T-helper 1 cell treated with Interleukin-12 subunit alpha and Interleukin-12 subunit beta and Interleukin-4 antibody, amounts not matched to agents 30 μg/mL and 1 μg/mL, for 36 hours (primary cell): Measurements from ENCODE around the gene ACVR1.
"Not testable (repeated sequence)": the region's sequence is repeated elsewhere in the genome, so short reads cannot be mapped to it uniquely, and the experiment has no call there.

Experiments used
- H3K27ac Mint-ChIP-seq: one replicate; pipeline ENCODE4 v1.8.0; 2021; ENCODE audit warnings: mild to moderate bottlenecking, mixed read lengths
- H3K27me3 Mint-ChIP-seq: one replicate; pipeline ENCODE4 v1.8.0; 2021; ENCODE audit warnings: low read depth, mixed read lengths
- H3K36me3 Mint-ChIP-seq: one replicate; pipeline ENCODE4 v1.8.0; 2021; ENCODE audit warnings: low read depth, mixed read lengths
- H3K4me1 Mint-ChIP-seq: one replicate; pipeline ENCODE4 v1.8.0; 2021; ENCODE audit warnings: low read depth, mixed read lengths
- H3K4me3 Mint-ChIP-seq: one replicate; pipeline ENCODE4 v1.8.0; 2021; ENCODE audit warnings: mild to moderate bottlenecking, moderate library complexity, mixed read lengths
- H3K9me3 Mint-ChIP-seq: one replicate; pipeline ENCODE4 v1.8.0; 2021; ENCODE audit warnings: mixed read lengths

The ACVR1 gene

GRCh38 chr2:157780211-157780610 is 95.9 kb downstream of the ACVR1 start:
- Mint-ChIP-seq H3K36me3 (peaks cover 30% of the 10 kb centered on the region), H3K27me3 (no peaks in the 10 kb centered on the region)

GRCh38 chr2:157779794-157780193 is 96.3 kb downstream of the ACVR1 start:
- H3K4me3 Mint-ChIP-seq: no peak overlapping the region
- no peaks in the 10 kb centered on the region for H3K27me3 Mint-ChIP-seq
- H3K27ac Mint-ChIP-seq: no peak overlapping the region
- no peaks in the 10 kb centered on the region for H3K9me3 Mint-ChIP-seq
- peaks cover 32% of the 10 kb centered on the region for H3K4me1 Mint-ChIP-seq
- peaks cover 32% of the 10 kb centered on the region for H3K36me3 Mint-ChIP-seq

More at GRCh38 chr2:157780211-157780610, 95.9 kb downstream of the ACVR1 start:
- H3K9me3 Mint-ChIP-seq: no peaks in the 10 kb centered on the region
- no peak overlapping the region for H3K27ac Mint-ChIP-seq
- peaks cover 33% of the 10 kb centered on the region for H3K4me1 Mint-ChIP-seq
- H3K4me3 Mint-ChIP-seq: no peak overlapping the region

GRCh38 chr2:157777427-157777826 is 98.7 kb downstream of the ACVR1 start:
- Mint-ChIP-seq H3K4me3 (no peak overlapping the region), H3K27ac (no peak overlapping the region), H3K36me3 (peaks cover 36% of the 10 kb centered on the region), H3K4me1 (peaks cover 16% of the 10 kb centered on the region), H3K9me3 (no peaks in the 10 kb centered on the region), H3K27me3 (no peaks in the 10 kb centered on the region)

- no peaks in the 10 kb centered on the region for H3K4me1 Mint-ChIP-seq
- H3K27ac Mint-ChIP-seq: no peak overlapping the region
- peaks cover 44% of the 10 kb centered on the region for H3K36me3 Mint-ChIP-seq
- H3K9me3 Mint-ChIP-seq: no peaks in the 10 kb centered on the region
- H3K4me3 Mint-ChIP-seq: no peak overlapping the region
- H3K27me3 Mint-ChIP-seq: no peaks in the 10 kb centered on the region
Measured at GRCh38 chr2:157771234-157771633, 104.9 kb downstream of the ACVR1 start.

- peaks cover 50% of the 10 kb centered on the region for H3K36me3 Mint-ChIP-seq
- no peaks in the 10 kb centered on the region for H3K27me3 Mint-ChIP-seq
- no peak overlapping the region for H3K27ac Mint-ChIP-seq
Measured at GRCh38 chr2:157769856-157770255, 106.3 kb downstream of the ACVR1 start.

GRCh38 chr2:157764386-157764785 is 111.7 kb downstream of the ACVR1 start:
- Mint-ChIP-seq H3K36me3 (peaks cover 56% of the 10 kb centered on the region), H3K4me1 (no peaks in the 10 kb centered on the region), H3K27ac (no peak overlapping the region), H3K27me3 (no peaks in the 10 kb centered on the region), H3K9me3 (peaks cover 9% of the 10 kb centered on the region), H3K4me3 (no peak overlapping the region)

More at GRCh38 chr2:157769856-157770255, 106.3 kb downstream of the ACVR1 start:
- no peaks in the 10 kb centered on the region for H3K9me3 Mint-ChIP-seq
- no peak overlapping the region for H3K4me3 Mint-ChIP-seq
- H3K4me1 Mint-ChIP-seq: no peaks in the 10 kb centered on the region

GRCh38 chr2:157761520-157761919 is 114.6 kb downstream of the ACVR1 start:
- Mint-ChIP-seq H3K27ac (no peak overlapping the region), H3K4me1 (no peaks in the 10 kb centered on the region), H3K27me3 (no peaks in the 10 kb centered on the region), H3K9me3 (peaks cover 33% of the 10 kb centered on the region), H3K4me3 (no peak overlapping the region), H3K36me3 (peaks cover 70% of the 10 kb centered on the region)

GRCh38 chr2:157760949-157761348 is 115.2 kb downstream of the ACVR1 start:
- no peaks in the 10 kb centered on the region for H3K4me1 Mint-ChIP-seq
- no peaks in the 10 kb centered on the region for H3K27me3 Mint-ChIP-seq
- H3K4me3 Mint-ChIP-seq: no peak overlapping the region
- H3K27ac Mint-ChIP-seq: no peak overlapping the region
- H3K9me3 Mint-ChIP-seq: peaks cover 38% of the 10 kb centered on the region
- peaks cover 71% of the 10 kb centered on the region for H3K36me3 Mint-ChIP-seq

GRCh38 chr2:157759855-157760254 is 116.3 kb downstream of the ACVR1 start:
- Mint-ChIP-seq H3K9me3 (peaks cover 47% of the 10 kb centered on the region), H3K4me3 (no peak overlapping the region), H3K27ac (no peak overlapping the region)

GRCh38 chr2:157758586-157758985 is 117.5 kb downstream of the ACVR1 start:
- Mint-ChIP-seq H3K27me3 (no peaks in the 10 kb centered on the region), H3K36me3 (peaks cover 79% of the 10 kb centered on the region), H3K27ac (no peak overlapping the region), H3K4me1 (peaks cover 4% of the 10 kb centered on the region), H3K9me3 (peaks cover 52% of the 10 kb centered on the region), H3K4me3 (no peak overlapping the region)

More at GRCh38 chr2:157759855-157760254, 116.3 kb downstream of the ACVR1 start:
- Mint-ChIP-seq H3K27me3 (no peaks in the 10 kb centered on the region), H3K4me1 (no peaks in the 10 kb centered on the region), H3K36me3 (peaks cover 74% of the 10 kb centered on the region)

GRCh38 chr2:157757500-157757899 is 118.6 kb downstream of the ACVR1 start:
- peaks cover 52% of the 10 kb centered on the region for H3K9me3 Mint-ChIP-seq
- peaks cover 4% of the 10 kb centered on the region for H3K4me1 Mint-ChIP-seq
- no peaks in the 10 kb centered on the region for H3K27me3 Mint-ChIP-seq
- no peak overlapping the region for H3K27ac Mint-ChIP-seq
- peaks cover 83% of the 10 kb centered on the region for H3K36me3 Mint-ChIP-seq
- H3K4me3 Mint-ChIP-seq: no peak overlapping the region

- peaks cover 86% of the 10 kb centered on the region for H3K36me3 Mint-ChIP-seq
- H3K27ac Mint-ChIP-seq, H3K4me3 Mint-ChIP-seq, H3K27me3 Mint-ChIP-seq: not testable (repeated sequence)
- peaks cover 47% of the 10 kb centered on the region for H3K9me3 Mint-ChIP-seq
- H3K4me1 Mint-ChIP-seq: peaks cover 12% of the 10 kb centered on the region
Measured at GRCh38 chr2:157756447-157756846, 119.7 kb downstream of the ACVR1 start.

- Mint-ChIP-seq H3K27me3 (no peaks in the 10 kb centered on the region), H3K27ac (no peak overlapping the region), H3K4me3 (no peak overlapping the region), H3K9me3 (peaks cover 19% of the 10 kb centered on the region), H3K4me1 (peaks cover 30% of the 10 kb centered on the region), H3K36me3 (peaks cover 73% of the 10 kb centered on the region)
Measured at GRCh38 chr2:157751462-157752058, 124.6 kb downstream of the ACVR1 start.

GRCh38 chr2:157749684-157750083 is 126.4 kb downstream of the ACVR1 start:
- Mint-ChIP-seq H3K27me3 (no peaks in the 10 kb centered on the region), H3K36me3 (peaks cover 62% of the 10 kb centered on the region), H3K4me3 (no peak overlapping the region), H3K4me1 (peaks cover 34% of the 10 kb centered on the region), H3K27ac (no peak overlapping the region), H3K9me3 (peaks cover 4% of the 10 kb centered on the region)

GRCh38 chr2:157748371-157749142 is 127.6 kb downstream of the ACVR1 start:
- Mint-ChIP-seq H3K36me3 (peaks cover 57% of the 10 kb centered on the region), H3K4me1 (peaks cover 36% of the 10 kb centered on the region), H3K27me3 (no peaks in the 10 kb centered on the region), H3K9me3 (no peaks in the 10 kb centered on the region), H3K4me3 (no peak overlapping the region), H3K27ac (no peak overlapping the region)
